Keratinocyte (primary cell): Measurements from ENCODE around the gene HNRNPLL. TPM values are rescaled to one million over a fixed set of nuclear protein-coding genes. Genes with fewer than 3 reads are reported as not detected.

Source experiments
- DNase-seq: peaks from one replicate; pipeline ENCODE4 v3.0.0-alpha.2; 2011; ENCODE audit warnings: low read depth, missing footprints, low spot score
- FAIRE-seq: peaks from 2 replicates; lab custom pipeline; 2011; peaks lifted over from hg19 to GRCh38; lab: Jason Lieb, UNC
- H2AFZ ChIP-seq: 2 replicates; pipeline ENCODE4 v1.6.0; 2012; ENCODE audit warnings: low read length, control low read depth, inconsistent platforms; ENCODE audit not compliant: control insufficient read depth
- H3K27ac ChIP-seq: 2 replicates; pipeline ENCODE4 v1.5.1; 2011; ENCODE audit warnings: low read length; ENCODE audit not compliant: control insufficient read depth, insufficient read depth
- H3K27me3 ChIP-seq: 3 replicates; pipeline ENCODE4 v1.6.0; 2011; ENCODE audit warnings: low read length; ENCODE audit not compliant: control insufficient read depth, insufficient read depth; ENCODE audit errors: extremely low read depth
- H3K36me3 ChIP-seq, 2 experiments: 2 replicates in 1 of 2; 3 replicates in 1 of 2; pipeline ENCODE4 v1.5.1; 2011; ENCODE audit warnings: low read length in 2 of 2, mild to moderate bottlenecking in 1 of 2; ENCODE audit not compliant: control insufficient read depth in 2 of 2, insufficient read depth in 2 of 2; ENCODE audit errors: extremely low read depth in 1 of 2
- H3K4me1 ChIP-seq: 3 replicates; pipeline ENCODE4 v1.5.1; 2011; ENCODE audit warnings: low read length; ENCODE audit not compliant: control insufficient read depth, insufficient read depth; ENCODE audit errors: extremely low read depth
- H3K4me2 ChIP-seq: 3 replicates; pipeline ENCODE4 v1.6.0; 2011; ENCODE audit warnings: low read depth, low read length; ENCODE audit not compliant: control insufficient read depth, insufficient read depth; ENCODE audit errors: extremely low read depth
- H3K4me3 ChIP-seq, 3 experiments: fragments of 200-600 bp in 1 of 3; sonication (generic) in 1 of 3; 2 replicates in 2 of 3; 3 replicates in 1 of 3; pipeline ENCODE4 v1.5.1; 2011 to 2016; ENCODE audit warnings: low read length in 3 of 3, mild to moderate bottlenecking in 3 of 3, control low read depth in 2 of 3, inconsistent platforms in 1 of 3, low read depth in 1 of 3, mixed read lengths in 1 of 3, mixed run types in 1 of 3, moderate library complexity in 1 of 3; ENCODE audit not compliant: control insufficient read depth in 2 of 3, insufficient read depth in 2 of 3; ENCODE audit errors: extremely low read depth in 1 of 3
- H3K79me2 ChIP-seq: 2 replicates; pipeline ENCODE4 v1.6.0; 2012; ENCODE audit warnings: low read length; ENCODE audit not compliant: control insufficient read depth, insufficient read depth
- H3K9ac ChIP-seq: 3 replicates; pipeline ENCODE4 v1.6.0; 2011; ENCODE audit warnings: low read length; ENCODE audit not compliant: control insufficient read depth, insufficient read depth; ENCODE audit errors: extremely low read depth
- H3K9me1 ChIP-seq: 3 replicates; pipeline ENCODE4 v1.6.0; 2011; ENCODE audit warnings: low read length; ENCODE audit not compliant: control insufficient read depth, insufficient read depth; ENCODE audit errors: extremely low read depth
- H3K9me3 ChIP-seq: 2 replicates; pipeline ENCODE4 v1.5.1; 2012; ENCODE audit warnings: low read depth, low read length; ENCODE audit not compliant: control insufficient read depth
- H4K20me1 ChIP-seq: 3 replicates; pipeline ENCODE4 v1.6.0; 2011; ENCODE audit warnings: low read length; ENCODE audit not compliant: control insufficient read depth, insufficient read depth; ENCODE audit errors: extremely low read depth
- EZH2 ChIP-seq: IDR thresholded peaks from one replicate; pipeline ENCODE4 v1.6.1; 2012; ENCODE audit warnings: inconsistent platforms, mild to moderate bottlenecking, low read length, moderate library complexity
- dilution Hi-C: fragments of 300-500 bp; cut with MboI; formaldehyde crosslinking; loops from one replicate; pipeline ENCODE4 v1.7.0; 2020; ENCODE audit warnings: low sequenced_read_pairs; ENCODE audit not compliant: extremely low pct_ligation_motif_present
- polyA minus RNA-seq, 3 experiments: library from RNA; depleted of rRNA, polyadenylated mRNA; stranded (reverse); fragments of >200 nt; gene quantifications; 1 replicate in 1 of 3; 2 replicates in 1 of 3; 3 replicates in 1 of 3; pipeline ENCODE4 v1.2.3, GENCODE V29; 2011
- polyA plus RNA-seq, 5 experiments: library from polyadenylated mRNA; depleted of rRNA in 3 of 5; stranded (reverse) in 3 of 5; stranded (forward) in 1 of 5; unstranded in 1 of 5; fragments of >200 nt; gene quantifications; 1 replicate in 1 of 5; 2 replicates in 3 of 5; 3 replicates in 1 of 5; pipeline versions ENCODE4 v1.2.1 to v1.2.3, GENCODE V29; 2011 to 2012; ENCODE audit warnings: missing spikeins in 2 of 5, low read depth in 1 of 5, low replicate concordance in 1 of 5
- TF ChIP-seq, protein P1 (sequence below), 3 experiments: IDR thresholded peaks in 1 of 3; conservative IDR thresholded peaks in 1 of 3; optimal IDR thresholded peaks in 1 of 3; 2 replicates in 2 of 3; 3 replicates in 1 of 3; pipeline versions ENCODE3 to v1.5.1; 2011; ENCODE audit warnings: low read length in 3 of 3, mild to moderate bottlenecking in 3 of 3, moderate library complexity in 2 of 3, control low read depth in 1 of 3, inconsistent platforms in 1 of 3; ENCODE audit not compliant: insufficient read depth in 2 of 3; ENCODE audit errors: extremely low read depth in 1 of 3

The HNRNPLL gene
- polyA plus RNA-seq = 17.8 to 53.8 TPM (median 30.6 TPM) in 3 replicates
- 11.8 TPM for polyA plus RNA-seq (2011; ENCODE audit: low read depth)
- 15.8 and 35.3 TPM in 2 replicates for polyA plus RNA-seq (2011; cell fraction: cytosol; rRNA removed)
- 26.2 and 31.7 TPM in 2 replicates for polyA plus RNA-seq (2011; cell fraction: nucleus; rRNA removed)
- 16.5 and 27.9 TPM in 2 replicates for polyA plus RNA-seq (2012; ENCODE audit: low replicate concordance)
- polyA minus RNA-seq = 3.2 to 49.0 TPM (median 23.1 TPM) in 3 replicates
- 20.0 TPM for polyA minus RNA-seq (2011; cell fraction: cytosol; rRNA and poly(A)+ RNA removed)
- 14.8 and 34.1 TPM in 2 replicates for polyA minus RNA-seq (2011; cell fraction: nucleus; rRNA and poly(A)+ RNA removed)

DNA sequence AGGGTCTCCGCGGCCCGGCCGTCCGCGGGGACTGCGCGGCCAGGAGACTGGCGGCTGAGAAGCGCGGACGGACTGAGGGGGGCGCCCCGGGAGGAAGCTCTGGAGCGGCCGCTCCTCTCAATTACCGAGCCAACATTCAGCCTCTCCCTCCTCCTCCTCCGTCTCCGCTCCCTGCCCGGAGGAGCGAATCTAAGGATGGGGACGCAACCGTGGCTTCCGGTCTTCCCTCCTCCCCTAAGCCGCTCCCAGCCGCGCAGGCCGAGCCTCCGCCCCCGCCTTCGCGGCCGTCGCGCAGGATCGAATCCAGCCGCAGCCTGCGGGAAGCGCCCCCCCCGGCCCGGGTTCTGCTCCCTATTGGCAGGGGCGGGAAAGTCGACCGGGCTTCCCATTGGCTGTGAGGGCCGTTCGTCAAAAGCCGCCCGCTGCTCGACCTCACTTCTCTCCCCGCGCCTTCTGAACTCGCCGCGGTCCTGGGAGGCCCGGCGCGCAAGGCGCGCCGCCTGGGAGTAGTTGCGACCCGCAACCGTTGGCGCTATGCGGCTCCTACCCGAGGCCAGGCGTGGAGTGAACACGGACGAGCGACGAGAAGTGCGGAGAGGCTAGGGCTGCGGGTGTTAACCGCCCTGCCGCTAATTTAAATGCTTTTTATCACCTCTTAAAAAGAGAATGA is at the start of gene HNRNPLL:
HNRNPLL (minus strand) TSS at position 197 of the 670 bp plus-strand sequence. CDS start 302 bp downstream, outside the sequence.
- H2AFZ ChIP-seq = peak within 1 kb of the TSS; percentile 97
- no peaks in the 10 kb centered on the region for H3K9me3 ChIP-seq
- peak within 1 kb of the TSS; percentile 85 for H3K9ac ChIP-seq
- H3K27me3 ChIP-seq = no peaks in the 10 kb centered on the region
- no peak for TF ChIP-seq EZH2
- TF ChIP-seq, protein P1, sequence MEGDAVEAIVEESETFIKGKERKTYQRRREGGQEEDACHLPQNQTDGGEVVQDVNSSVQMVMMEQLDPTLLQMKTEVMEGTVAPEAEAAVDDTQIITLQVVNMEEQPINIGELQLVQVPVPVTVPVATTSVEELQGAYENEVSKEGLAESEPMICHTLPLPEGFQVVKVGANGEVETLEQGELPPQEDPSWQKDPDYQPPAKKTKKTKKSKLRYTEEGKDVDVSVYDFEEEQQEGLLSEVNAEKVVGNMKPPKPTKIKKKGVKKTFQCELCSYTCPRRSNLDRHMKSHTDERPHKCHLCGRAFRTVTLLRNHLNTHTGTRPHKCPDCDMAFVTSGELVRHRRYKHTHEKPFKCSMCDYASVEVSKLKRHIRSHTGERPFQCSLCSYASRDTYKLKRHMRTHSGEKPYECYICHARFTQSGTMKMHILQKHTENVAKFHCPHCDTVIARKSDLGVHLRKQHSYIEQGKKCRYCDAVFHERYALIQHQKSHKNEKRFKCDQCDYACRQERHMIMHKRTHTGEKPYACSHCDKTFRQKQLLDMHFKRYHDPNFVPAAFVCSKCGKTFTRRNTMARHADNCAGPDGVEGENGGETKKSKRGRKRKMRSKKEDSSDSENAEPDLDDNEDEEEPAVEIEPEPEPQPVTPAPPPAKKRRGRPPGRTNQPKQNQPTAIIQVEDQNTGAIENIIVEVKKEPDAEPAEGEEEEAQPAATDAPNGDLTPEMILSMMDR (optimal IDR thresholded peaks at IDR 0.05 in 1 of 3, IDR thresholded peaks at IDR 0.05 in 1 of 3, conservative IDR thresholded peaks at IDR 0.05 in 1 of 3; ENCODE audit: extremely low read depth in 1 of 3, insufficient read depth in 2 of 3, low read length in 3 of 3) = no peak
- peaks cover 22% of the 10 kb centered on the region for H3K4me1 ChIP-seq
- H3K79me2 ChIP-seq = peaks cover 46% of the 10 kb centered on the region
- DNase-seq (peak; percentile 57), FAIRE-seq (no peak)
- peak within 1 kb of the TSS; percentile 68 for H3K27ac ChIP-seq
- no peaks in the 10 kb centered on the region for H3K9me1 ChIP-seq
- H3K4me3 ChIP-seq = peak within 1 kb of the TSS; percentile 88 to 96 (median 90)
- H4K20me1 ChIP-seq = no peaks in the 10 kb centered on the region
- H3K36me3 ChIP-seq = no peaks in the 10 kb centered on the region
- dilution Hi-C loops = loop anchor here (25.0 kb wide), 1 partner anchor 109 kb away; no protein-coding TSS in a partner anchor
- peak within 1 kb of the TSS; percentile 97 for H3K4me2 ChIP-seq

DNA sequence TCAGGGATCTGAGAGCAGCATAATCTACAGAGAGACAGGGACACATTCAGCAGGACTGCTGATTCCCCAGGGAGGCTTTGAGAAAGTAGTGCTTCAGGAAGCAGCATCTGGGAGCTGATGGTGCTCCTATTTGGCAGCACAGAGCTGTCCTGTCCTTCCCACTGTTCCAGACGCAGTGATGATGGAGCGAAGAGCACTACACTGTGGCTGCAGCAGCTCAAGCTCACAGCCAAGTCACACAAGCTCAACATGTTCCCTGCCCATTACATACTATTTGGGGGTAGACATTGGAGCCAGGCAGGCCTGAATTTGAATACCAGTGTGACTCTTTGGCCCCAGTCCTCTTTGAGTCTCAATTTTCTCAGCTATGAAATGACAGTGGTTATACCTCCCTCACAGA is 48.0 kb upstream of the HNRNPLL start:
- dilution Hi-C loops = no loop called here
- no peak for FAIRE-seq

More for the DNA sequence above, 48.0 kb upstream of the HNRNPLL start:
- H3K4me2 ChIP-seq = no peak overlapping the region
- no peaks in the 10 kb centered on the region for H4K20me1 ChIP-seq
- TF ChIP-seq EZH2 = no peak
- TF ChIP-seq, protein P1 (optimal IDR thresholded peaks at IDR 0.05 in 1 of 3, IDR thresholded peaks at IDR 0.05 in 1 of 3, conservative IDR thresholded peaks at IDR 0.05 in 1 of 3; ENCODE audit: extremely low read depth in 1 of 3, insufficient read depth in 2 of 3, low read length in 3 of 3) = no peak
- H3K9me3 ChIP-seq = no peaks in the 10 kb centered on the region
- no peak overlapping the region for H3K27ac ChIP-seq
- no peaks in the 10 kb centered on the region for H3K79me2 ChIP-seq
- H2AFZ ChIP-seq = no peak overlapping the region
- H3K4me3 ChIP-seq = no peak overlapping the region
- H3K9ac ChIP-seq = no peak overlapping the region
- no peak for DNase-seq
- no peaks in the 10 kb centered on the region for H3K9me1 ChIP-seq
- H3K27me3 ChIP-seq = no peaks in the 10 kb centered on the region
- no peaks in the 10 kb centered on the region for H3K36me3 ChIP-seq
- H3K4me1 ChIP-seq = peaks cover 5% of the 10 kb centered on the region
